GM08714 (cell line): ENCODE results near the gene C1QTNF6.
"Not testable (repeated sequence)": the region's sequence is repeated elsewhere in the genome, so short reads cannot be mapped to it uniquely, and the experiment has no call there.

Experiments used
- H3K4me3 ChIP-seq: fragments of 200-500 bp; sonication (Bioruptor generic); 2 replicates; pipeline ENCODE4 v1.5.1; 2014; ENCODE audit warnings: mild to moderate bottlenecking, low read length, inconsistent platforms
- ZNF274 ChIP-seq: IDR thresholded peaks from 2 replicates; pipeline ENCODE4 v1.6.1; 2012; ENCODE audit warnings: mild to moderate bottlenecking, low read depth, low read length

C1QTNF6 gene

GRCh38 chr22:37174964-37175363 lies 13.1 kb downstream of the C1QTNF6 start:
- TF ChIP-seq ZNF274 = no peak
- no peak overlapping the region for H3K4me3 ChIP-seq

- no peak for TF ChIP-seq ZNF274
- H3K4me3 ChIP-seq = no peak overlapping the region
These were observed 14.3 kb downstream of the C1QTNF6 start for GRCh38 chr22:37173709-37174108.

GRCh38 chr22:37172266-37173245 lies 15.5 kb downstream of the C1QTNF6 start:
- no peak for TF ChIP-seq ZNF274
- no peak overlapping the region for H3K4me3 ChIP-seq

GRCh38 chr22:37171662-37172061 lies 16.4 kb downstream of the C1QTNF6 start:
- TF ChIP-seq ZNF274 = no peak
- no peak overlapping the region for H3K4me3 ChIP-seq

GRCh38 chr22:37170689-37171405 lies 17.2 kb downstream of the C1QTNF6 start:
- H3K4me3 ChIP-seq = not testable (repeated sequence)

- TF ChIP-seq ZNF274 = no peak
These were observed 17.9 kb downstream of the C1QTNF6 start for GRCh38 chr22:37169947-37170688.

GRCh38 chr22:37169406-37169805 lies 18.6 kb downstream of the C1QTNF6 start:
- H3K4me3 ChIP-seq = no peak overlapping the region
- TF ChIP-seq ZNF274 = no peak

More at GRCh38 chr22:37169947-37170688, 17.9 kb downstream of the C1QTNF6 start:
- H3K4me3 ChIP-seq = no peak overlapping the region

GRCh38 chr22:37167981-37168647 lies 19.9 kb downstream of the C1QTNF6 start:
- no peak overlapping the region for H3K4me3 ChIP-seq
- no peak for TF ChIP-seq ZNF274

GRCh38 chr22:37167176-37167980 lies 20.7 kb downstream of the C1QTNF6 start:
- no peak for TF ChIP-seq ZNF274
- H3K4me3 ChIP-seq = no peak overlapping the region

GRCh38 chr22:37166675-37167066 lies 21.4 kb downstream of the C1QTNF6 start:
- no peak overlapping the region for H3K4me3 ChIP-seq
- no peak for TF ChIP-seq ZNF274

- H3K4me3 ChIP-seq = no peak overlapping the region
- no peak for TF ChIP-seq ZNF274
These were observed 21.9 kb downstream of the C1QTNF6 start for GRCh38 chr22:37165940-37166674.

GRCh38 chr22:37165066-37165465 lies 23.0 kb downstream of the C1QTNF6 start:
- no peak overlapping the region; the same call in 1 of the 2 replicates for H3K4me3 ChIP-seq
- TF ChIP-seq ZNF274 = no peak

- no peak overlapping the region; the same call in 1 of the 2 replicates for H3K4me3 ChIP-seq
- TF ChIP-seq ZNF274 = no peak
These were observed 23.6 kb downstream of the C1QTNF6 start for GRCh38 chr22:37164505-37164887.
